ENCODE results near the gene TF. TPM values are rescaled to one million over a fixed set of nuclear protein-coding genes. Genes with fewer than 3 reads are reported as not detected.

TF gene
- polyA plus RNA-seq = 1 to 10 TPM; 2.6 to 4.6 TPM

GRCh38 chr3:133745981-133746711 is at the start of gene TF:
Gene TF, plus strand, starts transcription at chr3:133746393. Its CDS starts 48 bp downstream, at chr3:133746441.
- 9 to 11% methylated on average over 38 to 50 of the region's 50 CpGs for WGBS, 2 donors
- H3K4me3 ChIP-seq (ENCODE audit: low read depth in 1 of 2, low read length in 2 of 2) = peak within 1 kb of the TSS; percentile 16 to 28

GRCh38 chr3:133697960-133698359 is 48.2 kb upstream of the TF start:
- Histone ChIP-seq H3K9me3 (ENCODE audit: control insufficient read depth in 2 of 2, insufficient read depth in 1 of 2, low read depth in 1 of 2, low read length in 1 of 2) (no peaks in the 10 kb centered on the region), H3K4me1 (ENCODE audit: control insufficient read depth in 2 of 2, insufficient read depth in 2 of 2, low read length in 1 of 2) (no peaks in the 10 kb centered on the region), H3K4me3 (ENCODE audit: low read depth in 1 of 2, low read length in 2 of 2) (no peak overlapping the region), H3K27ac (ENCODE audit: low read depth in 2 of 2, low read length in 1 of 2) (no peak overlapping the region), H3K27me3 (ENCODE audit: control insufficient read depth in 1 of 2, insufficient read depth in 2 of 2, low read length in 2 of 2) (no peaks in the 10 kb centered on the region), H3K36me3 (ENCODE audit: control insufficient read depth in 2 of 2, insufficient read depth in 2 of 2, low read length in 1 of 2) (no peaks in the 10 kb centered on the region)
- 80 to 88% methylated on average over 2 of the region's 2 CpGs for WGBS, 2 donors

More at GRCh38 chr3:133745981-133746711, at the start of gene TF:
- peaks cover 0 to 3% of the 10 kb centered on the region in 2 donors for H3K27me3 ChIP-seq (ENCODE audit: control insufficient read depth in 1 of 2, insufficient read depth in 2 of 2, low read length in 2 of 2)
- H3K4me1 ChIP-seq (ENCODE audit: control insufficient read depth in 2 of 2, insufficient read depth in 2 of 2, low read length in 1 of 2) = peaks cover 3 to 7% of the 10 kb centered on the region in 2 donors
- no peaks in the 10 kb centered on the region for H3K9me3 ChIP-seq (ENCODE audit: control insufficient read depth in 2 of 2, insufficient read depth in 1 of 2, low read depth in 1 of 2, low read length in 1 of 2)
- no peaks in the 10 kb centered on the region for H3K36me3 ChIP-seq (ENCODE audit: control insufficient read depth in 2 of 2, insufficient read depth in 2 of 2, low read length in 1 of 2)
- H3K27ac ChIP-seq (ENCODE audit: low read depth in 2 of 2, low read length in 1 of 2) = no peak within 1 kb of the TSS

GRCh38 chr3:133699467-133699866 is 46.7 kb upstream of the TF start:
- 75 to 78% methylated on average over 2 of the region's 2 CpGs for WGBS, 2 donors
- H3K27me3 ChIP-seq (ENCODE audit: control insufficient read depth in 1 of 2, insufficient read depth in 2 of 2, low read length in 2 of 2) = no peaks in the 10 kb centered on the region
- no peak overlapping the region for H3K4me3 ChIP-seq (ENCODE audit: low read depth in 1 of 2, low read length in 2 of 2)
- H3K4me1 ChIP-seq (ENCODE audit: control insufficient read depth in 2 of 2, insufficient read depth in 2 of 2, low read length in 1 of 2) = no peaks in the 10 kb centered on the region
- no peaks in the 10 kb centered on the region for H3K9me3 ChIP-seq (ENCODE audit: control insufficient read depth in 2 of 2, insufficient read depth in 1 of 2, low read depth in 1 of 2, low read length in 1 of 2)
- no peak overlapping the region for H3K27ac ChIP-seq (ENCODE audit: low read depth in 2 of 2, low read length in 1 of 2)
- H3K36me3 ChIP-seq (ENCODE audit: control insufficient read depth in 2 of 2, insufficient read depth in 2 of 2, low read length in 1 of 2) = no peaks in the 10 kb centered on the region

DNA sequence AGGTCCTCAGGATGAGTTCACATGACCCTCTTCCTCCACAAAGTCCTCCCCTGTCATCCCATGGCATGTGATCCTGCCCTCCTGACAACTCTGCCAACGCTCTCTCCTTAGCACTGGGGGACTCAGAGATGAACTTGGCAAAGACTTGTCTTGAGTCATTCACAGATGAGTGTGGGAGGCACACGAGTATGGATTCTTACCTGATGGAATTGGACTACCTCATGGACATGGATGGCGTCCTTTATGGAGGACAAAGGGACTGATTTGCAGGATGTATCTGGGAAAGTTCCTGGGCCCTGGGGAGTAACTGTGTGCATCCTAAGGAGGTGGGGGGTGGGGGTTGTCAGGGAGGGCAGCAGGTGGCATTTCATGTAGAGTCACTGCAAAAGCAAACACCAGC is 46.3 kb upstream of the TF start:
- no peaks in the 10 kb centered on the region for H3K9me3 ChIP-seq (ENCODE audit: control insufficient read depth in 2 of 2, insufficient read depth in 1 of 2, low read depth in 1 of 2, low read length in 1 of 2)
- WGBS, 2 donors = 81 to 84% methylated on average over 3 of the region's 3 CpGs
- H3K4me3 ChIP-seq (ENCODE audit: low read depth in 1 of 2, low read length in 2 of 2) = no peak overlapping the region
- H3K4me1 ChIP-seq (ENCODE audit: control insufficient read depth in 2 of 2, insufficient read depth in 2 of 2, low read length in 1 of 2) = no peaks in the 10 kb centered on the region
- no peaks in the 10 kb centered on the region for H3K27me3 ChIP-seq (ENCODE audit: control insufficient read depth in 1 of 2, insufficient read depth in 2 of 2, low read length in 2 of 2)
- H3K27ac ChIP-seq (ENCODE audit: low read depth in 2 of 2, low read length in 1 of 2) = no peak overlapping the region
- H3K36me3 ChIP-seq (ENCODE audit: control insufficient read depth in 2 of 2, insufficient read depth in 2 of 2, low read length in 1 of 2) = no peaks in the 10 kb centered on the region

GRCh38 chr3:133700351-133700750 is 45.8 kb upstream of the TF start:
- no peaks in the 10 kb centered on the region for H3K27me3 ChIP-seq (ENCODE audit: control insufficient read depth in 1 of 2, insufficient read depth in 2 of 2, low read length in 2 of 2)
- H3K4me3 ChIP-seq (ENCODE audit: low read depth in 1 of 2, low read length in 2 of 2) = no peak overlapping the region
- no peaks in the 10 kb centered on the region for H3K36me3 ChIP-seq (ENCODE audit: control insufficient read depth in 2 of 2, insufficient read depth in 2 of 2, low read length in 1 of 2)
- H3K27ac ChIP-seq (ENCODE audit: low read depth in 2 of 2, low read length in 1 of 2) = no peak overlapping the region
- no peaks in the 10 kb centered on the region for H3K4me1 ChIP-seq (ENCODE audit: control insufficient read depth in 2 of 2, insufficient read depth in 2 of 2, low read length in 1 of 2)
- 81 to 89% methylated on average over 6 of the region's 6 CpGs for WGBS, 2 donors
- H3K9me3 ChIP-seq (ENCODE audit: control insufficient read depth in 2 of 2, insufficient read depth in 1 of 2, low read depth in 1 of 2, low read length in 1 of 2) = no peaks in the 10 kb centered on the region

GRCh38 chr3:133701435-133702358 is 44.5 kb upstream of the TF start:
- Histone ChIP-seq H3K27ac (ENCODE audit: low read depth in 2 of 2, low read length in 1 of 2) (no peak overlapping the region), H3K36me3 (ENCODE audit: control insufficient read depth in 2 of 2, insufficient read depth in 2 of 2, low read length in 1 of 2) (no peaks in the 10 kb centered on the region), H3K9me3 (ENCODE audit: control insufficient read depth in 2 of 2, insufficient read depth in 1 of 2, low read depth in 1 of 2, low read length in 1 of 2) (no peaks in the 10 kb centered on the region), H3K27me3 (ENCODE audit: control insufficient read depth in 1 of 2, insufficient read depth in 2 of 2, low read length in 2 of 2) (no peaks in the 10 kb centered on the region), H3K4me3 (ENCODE audit: low read depth in 1 of 2, low read length in 2 of 2) (no peak overlapping the region), H3K4me1 (ENCODE audit: control insufficient read depth in 2 of 2, insufficient read depth in 2 of 2, low read length in 1 of 2) (no peaks in the 10 kb centered on the region)
- 90 to 93% methylated on average over 7 of the region's 7 CpGs for WGBS, 2 donors

DNA sequence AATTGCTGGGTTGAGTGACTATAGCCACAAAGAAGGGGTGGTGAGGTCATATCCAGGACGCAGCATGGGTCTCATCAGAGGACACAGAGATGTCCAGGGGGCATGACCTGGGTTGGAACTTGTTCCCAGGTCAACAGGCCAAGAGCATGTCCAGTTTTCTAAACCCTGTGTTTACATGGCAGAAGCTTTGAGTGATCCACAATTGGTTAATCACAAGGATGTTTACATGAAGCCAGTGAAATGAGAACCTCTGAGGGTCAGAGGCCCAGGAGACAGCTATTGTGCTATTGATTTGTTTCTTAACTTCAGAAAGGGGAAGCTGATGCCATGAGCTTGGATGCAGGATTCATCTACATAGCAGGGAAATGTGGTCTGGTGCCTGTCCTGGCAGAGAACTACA is 42.3 kb upstream of the TF start:
- no peaks in the 10 kb centered on the region for H3K36me3 ChIP-seq (ENCODE audit: control insufficient read depth in 2 of 2, insufficient read depth in 2 of 2, low read length in 1 of 2)
- no peak overlapping the region for H3K27ac ChIP-seq (ENCODE audit: low read depth in 2 of 2, low read length in 1 of 2)
- H3K4me1 ChIP-seq (ENCODE audit: control insufficient read depth in 2 of 2, insufficient read depth in 2 of 2, low read length in 1 of 2) = no peaks in the 10 kb centered on the region
- H3K9me3 ChIP-seq (ENCODE audit: control insufficient read depth in 2 of 2, insufficient read depth in 1 of 2, low read depth in 1 of 2, low read length in 1 of 2) = no peaks in the 10 kb centered on the region
- WGBS, 2 donors = 27 to 61% methylated on average over 1 of the region's 1 CpG
- peaks cover 0 to 2% of the 10 kb centered on the region in 2 donors for H3K27me3 ChIP-seq (ENCODE audit: control insufficient read depth in 1 of 2, insufficient read depth in 2 of 2, low read length in 2 of 2)
- no peak overlapping the region for H3K4me3 ChIP-seq (ENCODE audit: low read depth in 1 of 2, low read length in 2 of 2)

DNA sequence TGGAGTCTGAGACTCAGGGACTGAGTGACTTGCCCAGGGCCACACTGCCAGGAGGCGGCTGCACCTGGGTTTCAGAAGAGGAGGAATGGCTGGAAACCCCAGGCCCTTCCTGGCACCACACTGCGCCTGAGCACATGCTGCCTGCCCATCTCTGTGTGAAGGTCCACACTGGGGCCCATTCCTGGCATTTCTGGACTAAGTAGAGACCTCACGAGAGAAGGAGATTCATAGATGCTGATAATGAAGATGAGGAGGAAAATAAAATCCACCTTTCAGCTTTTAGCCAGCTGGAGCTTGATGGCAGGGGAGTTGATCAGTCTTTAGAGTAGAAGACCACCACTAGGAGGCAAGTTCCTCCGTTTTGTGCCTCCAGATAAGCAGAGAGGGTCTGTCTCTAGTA is 40.2 kb upstream of the TF start:
- Histone ChIP-seq H3K27me3 (ENCODE audit: control insufficient read depth in 1 of 2, insufficient read depth in 2 of 2, low read length in 2 of 2) (peaks cover 0 to 2% of the 10 kb centered on the region in 2 donors), H3K4me1 (ENCODE audit: control insufficient read depth in 2 of 2, insufficient read depth in 2 of 2, low read length in 1 of 2) (no peaks in the 10 kb centered on the region), H3K36me3 (ENCODE audit: control insufficient read depth in 2 of 2, insufficient read depth in 2 of 2, low read length in 1 of 2) (no peaks in the 10 kb centered on the region), H3K9me3 (ENCODE audit: control insufficient read depth in 2 of 2, insufficient read depth in 1 of 2, low read depth in 1 of 2, low read length in 1 of 2) (no peaks in the 10 kb centered on the region), H3K27ac (ENCODE audit: low read depth in 2 of 2, low read length in 1 of 2) (no peak overlapping the region), H3K4me3 (ENCODE audit: low read depth in 1 of 2, low read length in 2 of 2) (no peak overlapping the region)
- 81% methylated on average over 4 of the region's 4 CpGs for WGBS, 2 donors

GRCh38 chr3:133709139-133709750 is 36.9 kb upstream of the TF start:
- H3K4me3 ChIP-seq (ENCODE audit: low read depth in 1 of 2, low read length in 2 of 2) = no peak overlapping the region
- H3K9me3 ChIP-seq (ENCODE audit: control insufficient read depth in 2 of 2, insufficient read depth in 1 of 2, low read depth in 1 of 2, low read length in 1 of 2) = no peaks in the 10 kb centered on the region
- WGBS, 2 donors = 78 to 87% methylated on average over 3 of the region's 3 CpGs
- H3K27ac ChIP-seq (ENCODE audit: low read depth in 2 of 2, low read length in 1 of 2) = no peak overlapping the region
- no peaks in the 10 kb centered on the region for H3K4me1 ChIP-seq (ENCODE audit: control insufficient read depth in 2 of 2, insufficient read depth in 2 of 2, low read length in 1 of 2)
- peaks cover 0 to 2% of the 10 kb centered on the region in 2 donors for H3K27me3 ChIP-seq (ENCODE audit: control insufficient read depth in 1 of 2, insufficient read depth in 2 of 2, low read length in 2 of 2)
- H3K36me3 ChIP-seq (ENCODE audit: control insufficient read depth in 2 of 2, insufficient read depth in 2 of 2, low read length in 1 of 2) = no peaks in the 10 kb centered on the region
